ENCODE results near the gene KY.

GRCh38 chr3:134628884-134629283 lies 21.9 kb downstream of the KY start:
- TF ChIP-seq POLR2AphosphoS5 (IDR thresholded peaks at IDR 0.05; ENCODE audit: low read depth, low read length) (no peak), POLR2A (IDR thresholded peaks at IDR 0.05; ENCODE audit: low read depth, low read length) (no peak), TAF1 (IDR thresholded peaks at IDR 0.05; ENCODE audit: borderline replicate concordance, low read depth, low read length) (no peak)
